ENCODE data around the gene GPR150.

GRCh38 chr5:95600557-95600956 is 19.3 kb upstream of the GPR150 start:
- TF ChIP-seq REST (IDR thresholded peaks at IDR 0.05; ENCODE audit: insufficient read depth in 1 of 2, low read depth in 2 of 2, low read length in 1 of 2) (no peak), SIN3A (IDR thresholded peaks at IDR 0.05; ENCODE audit: borderline replicate concordance, insufficient read depth, low read depth, low read length) (no peak)
